ES-I3 (cell line): Measurements from ENCODE around the gene DHX40.
A peak's percentile ranks its signal among the peaks of the same experiment; 100 is the strongest.
"Not testable (repeated sequence)": the region's sequence is repeated elsewhere in the genome, so short reads cannot be mapped to it uniquely, and the experiment has no call there.

Experiments used
- H3K36me3 ChIP-seq: 2 replicates; pipeline ENCODE4 v1.6.1; 2013; ENCODE audit warnings: mild to moderate bottlenecking, low read length, control low read depth, moderate library complexity; ENCODE audit not compliant: insufficient read depth
- H3K4me1 ChIP-seq: 2 replicates; pipeline ENCODE4 v1.6.1; 2013; ENCODE audit warnings: mild to moderate bottlenecking, control low read depth, low read length; ENCODE audit not compliant: insufficient read depth
- H3K9ac ChIP-seq: 2 replicates; pipeline ENCODE4 v1.6.1; 2013; ENCODE audit warnings: low read depth, mild to moderate bottlenecking, low read length, moderate library complexity
- H3K9me3 ChIP-seq: 2 replicates; pipeline ENCODE4 v1.6.1; 2013; ENCODE audit warnings: mild to moderate bottlenecking, low read length, moderate library complexity; ENCODE audit not compliant: control insufficient read depth, insufficient read depth

DHX40 gene

GRCh38 chr17:59565171-59565958 is at the start of gene DHX40:
DHX40 (plus strand) TSS chr17:59565610; CDS start chr17:59565672, 62 bp downstream.
- H3K36me3 ChIP-seq: no peaks in the 10 kb centered on the region
- peaks cover 6% of the 10 kb centered on the region; the same call in 1 of the 2 replicates for H3K4me1 ChIP-seq
- peaks cover 9% of the 10 kb centered on the region for H3K9me3 ChIP-seq
- peak within 1 kb of the TSS; percentile 90 for H3K9ac ChIP-seq

- H3K9ac ChIP-seq: no peak overlapping the region
- no peaks in the 10 kb centered on the region for H3K9me3 ChIP-seq
- no peaks in the 10 kb centered on the region; the same call in 1 of the 2 replicates for H3K4me1 ChIP-seq
- H3K36me3 ChIP-seq: no peaks in the 10 kb centered on the region
Measured at GRCh38 chr17:59516451-59516850, 49.0 kb upstream of the DHX40 start.

- H3K4me1 ChIP-seq: no peaks in the 10 kb centered on the region; the same call in 1 of the 2 replicates
- H3K36me3 ChIP-seq: no peaks in the 10 kb centered on the region
- no peak overlapping the region for H3K9ac ChIP-seq
- no peaks in the 10 kb centered on the region for H3K9me3 ChIP-seq
Measured at GRCh38 chr17:59519132-59519531, 46.3 kb upstream of the DHX40 start.

GRCh38 chr17:59520251-59520650 is 45.2 kb upstream of the DHX40 start:
- Histone ChIP-seq H3K36me3 (no peaks in the 10 kb centered on the region), H3K9ac (no peak overlapping the region), H3K4me1 (no peaks in the 10 kb centered on the region), H3K9me3 (no peaks in the 10 kb centered on the region)

GRCh38 chr17:59521465-59522126 is 43.8 kb upstream of the DHX40 start:
- no peaks in the 10 kb centered on the region for H3K4me1 ChIP-seq
- H3K9me3 ChIP-seq: no peaks in the 10 kb centered on the region
- H3K36me3 ChIP-seq: no peaks in the 10 kb centered on the region
- H3K9ac ChIP-seq: no peak overlapping the region

GRCh38 chr17:59524930-59525329 is 40.5 kb upstream of the DHX40 start:
- not testable (repeated sequence) for H3K9ac ChIP-seq, H3K4me1 ChIP-seq, H3K9me3 ChIP-seq, H3K36me3 ChIP-seq

GRCh38 chr17:59525668-59526067 is 39.7 kb upstream of the DHX40 start:
- Histone ChIP-seq H3K4me1 (no peaks in the 10 kb centered on the region), H3K9me3 (no peaks in the 10 kb centered on the region), H3K9ac (no peak overlapping the region), H3K36me3 (no peaks in the 10 kb centered on the region)

GRCh38 chr17:59526451-59526850 is 39.0 kb upstream of the DHX40 start:
- no peaks in the 10 kb centered on the region for H3K4me1 ChIP-seq
- no peaks in the 10 kb centered on the region for H3K9me3 ChIP-seq
- H3K36me3 ChIP-seq: no peaks in the 10 kb centered on the region
- H3K9ac ChIP-seq: no peak overlapping the region

- Histone ChIP-seq H3K4me1 (no peaks in the 10 kb centered on the region), H3K9ac (no peak overlapping the region), H3K36me3 (no peaks in the 10 kb centered on the region), H3K9me3 (no peaks in the 10 kb centered on the region)
Measured at GRCh38 chr17:59527325-59527917, 38.0 kb upstream of the DHX40 start.

- H3K9me3 ChIP-seq: no peaks in the 10 kb centered on the region
- no peak overlapping the region for H3K9ac ChIP-seq
- H3K36me3 ChIP-seq: no peaks in the 10 kb centered on the region
- no peaks in the 10 kb centered on the region for H3K4me1 ChIP-seq
Measured at GRCh38 chr17:59527931-59528330, 37.5 kb upstream of the DHX40 start.

- Histone ChIP-seq H3K9ac (no peak overlapping the region), H3K36me3 (no peaks in the 10 kb centered on the region), H3K9me3 (no peaks in the 10 kb centered on the region), H3K4me1 (no peaks in the 10 kb centered on the region)
Measured at GRCh38 chr17:59530531-59530930, 34.9 kb upstream of the DHX40 start.

- H3K9me3 ChIP-seq: no peaks in the 10 kb centered on the region
- no peaks in the 10 kb centered on the region for H3K4me1 ChIP-seq
- H3K36me3 ChIP-seq: no peaks in the 10 kb centered on the region
- H3K9ac ChIP-seq: no peak overlapping the region
Measured at GRCh38 chr17:59533694-59534093, 31.7 kb upstream of the DHX40 start.

- Histone ChIP-seq H3K9me3 (no peaks in the 10 kb centered on the region), H3K9ac (no peak overlapping the region), H3K36me3 (no peaks in the 10 kb centered on the region), H3K4me1 (no peaks in the 10 kb centered on the region)
Measured at GRCh38 chr17:59534583-59534982, 30.8 kb upstream of the DHX40 start.

- Histone ChIP-seq H3K36me3 (no peaks in the 10 kb centered on the region), H3K9me3 (no peaks in the 10 kb centered on the region), H3K4me1 (no peaks in the 10 kb centered on the region), H3K9ac (no peak overlapping the region)
Measured at GRCh38 chr17:59538195-59538909, 27.1 kb upstream of the DHX40 start.
